ENCODE data around the gene AMFR. TPM values are rescaled to one million over a fixed set of nuclear protein-coding genes. Genes with fewer than 3 reads are reported as not detected.

Gene AMFR
- total and polyA plus RNA-seq, 4 donors, result 43.3 to 309 (median 98.4) TPM

DNA sequence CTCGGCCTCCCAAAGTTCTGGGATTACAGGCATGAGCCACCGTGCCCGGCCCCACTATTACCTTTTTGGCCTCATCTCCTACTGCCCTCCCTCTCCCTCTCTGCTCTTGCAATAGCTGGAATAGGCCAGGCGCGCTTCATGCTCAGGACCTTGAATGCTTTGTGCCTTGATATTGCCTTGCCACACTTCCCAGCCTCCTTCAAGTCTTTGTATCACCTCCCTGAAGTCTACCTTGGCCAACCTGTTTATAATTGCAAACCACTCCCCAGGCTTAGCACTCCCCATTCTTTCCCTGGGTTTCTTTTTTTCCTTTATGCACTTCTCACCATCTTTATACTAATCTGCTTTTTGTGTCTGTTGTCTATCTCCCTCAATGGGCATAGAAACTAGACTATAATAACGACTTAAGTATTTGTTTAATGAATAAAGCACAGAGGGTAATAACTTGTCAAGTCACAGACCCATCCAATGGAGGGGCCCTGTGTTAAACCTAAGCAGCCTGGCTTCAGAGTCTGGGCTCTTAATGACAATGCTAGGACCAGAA lies 32.7 kb upstream of the AMFR start:
- Histone ChIP-seq H3K36me3 (ENCODE audit: control insufficient read depth in 4 of 4, insufficient read depth in 3 of 4, low read depth in 1 of 4, low read length in 3 of 4) (peaks cover 9 to 34% (median 27%) of the 10 kb centered on the region in 4 donors), H3K4me3 (ENCODE audit: low read depth in 1 of 3, low read length in 3 of 3) (no peak overlapping the region), H3K27me3 (ENCODE audit: control insufficient read depth in 4 of 4, insufficient read depth in 4 of 4, low read length in 3 of 4) (no peaks in the 10 kb centered on the region), H3K9ac (ENCODE audit: low read depth in 1 of 2, low read length in 2 of 2) (no peak overlapping the region), H3K27ac (ENCODE audit: low read depth in 1 of 2, low read length in 2 of 2) (no peak overlapping the region), H3K4me1 (ENCODE audit: control insufficient read depth in 4 of 4, insufficient read depth in 4 of 4, low read length in 3 of 4) (peaks cover 0 to 4% (median 2%) of the 10 kb centered on the region in 4 donors), H3K9me3 (ENCODE audit: control insufficient read depth in 4 of 4, low read length in 3 of 4) (no peaks in the 10 kb centered on the region)
- 94% methylated on average over 6 of the region's 6 CpGs for WGBS
- DNase-seq (ENCODE audit: low spot score), result no peak
- TF ChIP-seq HNF4A (conservative IDR thresholded peaks at IDR 0.05) (no peak), FOXA2 (IDR thresholded peaks at IDR 0.05) (no peak), RAD21 (IDR thresholded peaks at IDR 0.05) (no peak), FOXA1 (IDR thresholded peaks at IDR 0.05) (no peak), GABPA (IDR thresholded peaks at IDR 0.05 in 1 of 2, conservative IDR thresholded peaks at IDR 0.05 in 1 of 2) (no peak), HNF4G (IDR thresholded peaks at IDR 0.05) (no peak), JUND (IDR thresholded peaks at IDR 0.05) (no peak), YY1 (IDR thresholded peaks at IDR 0.05) (no peak), RXRA (IDR thresholded peaks at IDR 0.05) (no peak), NR2F2 (IDR thresholded peaks at IDR 0.05) (no peak)
- TF ChIP-seq, protein P1, sequence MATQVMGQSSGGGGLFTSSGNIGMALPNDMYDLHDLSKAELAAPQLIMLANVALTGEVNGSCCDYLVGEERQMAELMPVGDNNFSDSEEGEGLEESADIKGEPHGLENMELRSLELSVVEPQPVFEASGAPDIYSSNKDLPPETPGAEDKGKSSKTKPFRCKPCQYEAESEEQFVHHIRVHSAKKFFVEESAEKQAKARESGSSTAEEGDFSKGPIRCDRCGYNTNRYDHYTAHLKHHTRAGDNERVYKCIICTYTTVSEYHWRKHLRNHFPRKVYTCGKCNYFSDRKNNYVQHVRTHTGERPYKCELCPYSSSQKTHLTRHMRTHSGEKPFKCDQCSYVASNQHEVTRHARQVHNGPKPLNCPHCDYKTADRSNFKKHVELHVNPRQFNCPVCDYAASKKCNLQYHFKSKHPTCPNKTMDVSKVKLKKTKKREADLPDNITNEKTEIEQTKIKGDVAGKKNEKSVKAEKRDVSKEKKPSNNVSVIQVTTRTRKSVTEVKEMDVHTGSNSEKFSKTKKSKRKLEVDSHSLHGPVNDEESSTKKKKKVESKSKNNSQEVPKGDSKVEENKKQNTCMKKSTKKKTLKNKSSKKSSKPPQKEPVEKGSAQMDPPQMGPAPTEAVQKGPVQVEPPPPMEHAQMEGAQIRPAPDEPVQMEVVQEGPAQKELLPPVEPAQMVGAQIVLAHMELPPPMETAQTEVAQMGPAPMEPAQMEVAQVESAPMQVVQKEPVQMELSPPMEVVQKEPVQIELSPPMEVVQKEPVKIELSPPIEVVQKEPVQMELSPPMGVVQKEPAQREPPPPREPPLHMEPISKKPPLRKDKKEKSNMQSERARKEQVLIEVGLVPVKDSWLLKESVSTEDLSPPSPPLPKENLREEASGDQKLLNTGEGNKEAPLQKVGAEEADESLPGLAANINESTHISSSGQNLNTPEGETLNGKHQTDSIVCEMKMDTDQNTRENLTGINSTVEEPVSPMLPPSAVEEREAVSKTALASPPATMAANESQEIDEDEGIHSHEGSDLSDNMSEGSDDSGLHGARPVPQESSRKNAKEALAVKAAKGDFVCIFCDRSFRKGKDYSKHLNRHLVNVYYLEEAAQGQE (IDR thresholded peaks at IDR 0.05), result no peak
- TF ChIP-seq, protein P2, sequence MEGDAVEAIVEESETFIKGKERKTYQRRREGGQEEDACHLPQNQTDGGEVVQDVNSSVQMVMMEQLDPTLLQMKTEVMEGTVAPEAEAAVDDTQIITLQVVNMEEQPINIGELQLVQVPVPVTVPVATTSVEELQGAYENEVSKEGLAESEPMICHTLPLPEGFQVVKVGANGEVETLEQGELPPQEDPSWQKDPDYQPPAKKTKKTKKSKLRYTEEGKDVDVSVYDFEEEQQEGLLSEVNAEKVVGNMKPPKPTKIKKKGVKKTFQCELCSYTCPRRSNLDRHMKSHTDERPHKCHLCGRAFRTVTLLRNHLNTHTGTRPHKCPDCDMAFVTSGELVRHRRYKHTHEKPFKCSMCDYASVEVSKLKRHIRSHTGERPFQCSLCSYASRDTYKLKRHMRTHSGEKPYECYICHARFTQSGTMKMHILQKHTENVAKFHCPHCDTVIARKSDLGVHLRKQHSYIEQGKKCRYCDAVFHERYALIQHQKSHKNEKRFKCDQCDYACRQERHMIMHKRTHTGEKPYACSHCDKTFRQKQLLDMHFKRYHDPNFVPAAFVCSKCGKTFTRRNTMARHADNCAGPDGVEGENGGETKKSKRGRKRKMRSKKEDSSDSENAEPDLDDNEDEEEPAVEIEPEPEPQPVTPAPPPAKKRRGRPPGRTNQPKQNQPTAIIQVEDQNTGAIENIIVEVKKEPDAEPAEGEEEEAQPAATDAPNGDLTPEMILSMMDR (IDR thresholded peaks at IDR 0.05; ENCODE audit: low read depth, low read length, missing input control), result no peak
- TF ChIP-seq, protein P3, sequence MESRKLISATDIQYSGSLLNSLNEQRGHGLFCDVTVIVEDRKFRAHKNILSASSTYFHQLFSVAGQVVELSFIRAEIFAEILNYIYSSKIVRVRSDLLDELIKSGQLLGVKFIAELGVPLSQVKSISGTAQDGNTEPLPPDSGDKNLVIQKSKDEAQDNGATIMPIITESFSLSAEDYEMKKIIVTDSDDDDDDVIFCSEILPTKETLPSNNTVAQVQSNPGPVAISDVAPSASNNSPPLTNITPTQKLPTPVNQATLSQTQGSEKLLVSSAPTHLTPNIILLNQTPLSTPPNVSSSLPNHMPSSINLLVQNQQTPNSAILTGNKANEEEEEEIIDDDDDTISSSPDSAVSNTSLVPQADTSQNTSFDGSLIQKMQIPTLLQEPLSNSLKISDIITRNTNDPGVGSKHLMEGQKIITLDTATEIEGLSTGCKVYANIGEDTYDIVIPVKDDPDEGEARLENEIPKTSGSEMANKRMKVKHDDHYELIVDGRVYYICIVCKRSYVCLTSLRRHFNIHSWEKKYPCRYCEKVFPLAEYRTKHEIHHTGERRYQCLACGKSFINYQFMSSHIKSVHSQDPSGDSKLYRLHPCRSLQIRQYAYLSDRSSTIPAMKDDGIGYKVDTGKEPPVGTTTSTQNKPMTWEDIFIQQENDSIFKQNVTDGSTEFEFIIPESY (IDR thresholded peaks at IDR 0.05), result no peak
- TF ChIP-seq, protein P4, sequence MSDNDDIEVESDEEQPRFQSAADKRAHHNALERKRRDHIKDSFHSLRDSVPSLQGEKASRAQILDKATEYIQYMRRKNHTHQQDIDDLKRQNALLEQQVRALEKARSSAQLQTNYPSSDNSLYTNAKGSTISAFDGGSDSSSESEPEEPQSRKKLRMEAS (IDR thresholded peaks at IDR 0.05), result no peak

Measured in liver (tissue), 9 donors.